ENCODE results near the gene INSL3.

- TF ChIP-seq CTCF (IDR thresholded peaks at IDR 0.05) = no peak
- TF ChIP-seq POLR2A (IDR thresholded peaks at IDR 0.05) = no peak
Observed at GRCh38 chr19:17860993-17861360, 39.7 kb upstream of the INSL3 start.
